IMR-90 (cell line): Measurements from ENCODE around the gene NOTCH2. TPM values are rescaled to one million over a fixed set of nuclear protein-coding genes. Genes with fewer than 3 reads are reported as not detected.
"Not testable (repeated sequence)": the region's sequence is repeated elsewhere in the genome, so short reads cannot be mapped to it uniquely, and the experiment has no call there.

Source experiments
- ATAC-seq: fragments of 200-7000 bp; cut with Tn5 transposase; 2 replicates; pipeline ENCODE4 v1.9.1; 2020; ENCODE audit warnings: low read depth, mild to moderate bottlenecking, moderate library complexity
- BruUV-seq: library from RNA; stranded (reverse); fragments of 400-500 nt; replicated peaks from 2 replicates; lab custom pipeline; 2021; lab: Mats Ljungman, UMichigan
- CTCF ChIA-PET: fragments of 300-600 bp; formaldehyde crosslinking; extraction: SDS; loops from one replicate; lab custom pipeline; 2021; ENCODE audit warnings: antibody characterized with exemption; lab: Yijun Ruan, JAX
- POLR2A ChIA-PET: fragments of 300-600 bp; sonication (Branson Sonifier 250); formaldehyde crosslinking; loops from one replicate; lab custom pipeline; 2022; ENCODE audit warnings: antibody characterized with exemption; ENCODE audit not compliant: unreplicated experiment; lab: Charles Lee
- DNase-seq: peaks from one replicate; pipeline ENCODE4 v3.0.0; 2013
- H2AFZ ChIP-seq: replicated peaks from 2 replicates; pipeline ENCODE3; 2013; ENCODE audit warnings: low read length, mild to moderate bottlenecking; ENCODE audit not compliant: poor library complexity
- H2AK5ac ChIP-seq: 2 replicates; pipeline ENCODE4 v1.6.1; 2013; ENCODE audit warnings: low read depth, low read length, inconsistent platforms
- H2AK9ac ChIP-seq: replicated peaks from 2 replicates; pipeline ENCODE3; 2013; ENCODE audit warnings: mild to moderate bottlenecking, low read depth, low read length, moderate library complexity; ENCODE audit not compliant: poor library complexity
- H2BK120ac ChIP-seq: 2 replicates; pipeline ENCODE4 v1.6.1; 2013; ENCODE audit warnings: low read depth, low read length, inconsistent platforms
- H2BK15ac ChIP-seq: 3 replicates; pipeline ENCODE4 v1.6.1; 2013; ENCODE audit warnings: low read depth, low read length, inconsistent platforms
- H2BK20ac ChIP-seq: 2 replicates; pipeline ENCODE4 v1.6.1; 2013; ENCODE audit warnings: low read depth, mild to moderate bottlenecking, inconsistent platforms, low read length, moderate library complexity
- H2BK5ac ChIP-seq: 2 replicates; pipeline ENCODE4 v1.6.1; 2013; ENCODE audit warnings: mild to moderate bottlenecking, low read depth, low read length, inconsistent platforms; ENCODE audit not compliant: poor library complexity, severe bottlenecking
- H3K14ac ChIP-seq: replicated peaks from 2 replicates; pipeline ENCODE4 v1.6.1; 2013; ENCODE audit warnings: low read depth, low read length, inconsistent platforms
- H3K18ac ChIP-seq: 2 replicates; pipeline ENCODE4 v1.6.1; 2013; ENCODE audit warnings: low read depth, low read length, control low read depth
- H3K23ac ChIP-seq: 2 replicates; pipeline ENCODE4 v1.6.1; 2013; ENCODE audit warnings: low read depth, low read length, inconsistent platforms
- H3K27ac ChIP-seq: 2 replicates; pipeline ENCODE4 v1.5.1; 2013; ENCODE audit warnings: mild to moderate bottlenecking, control low read depth, low read length; ENCODE audit not compliant: insufficient read depth
- H3K27me3 ChIP-seq: 2 replicates; pipeline ENCODE4 v1.6.1; 2013; ENCODE audit warnings: low read length; ENCODE audit not compliant: control insufficient read depth, insufficient read depth
- H3K36me3 ChIP-seq: 2 replicates; pipeline ENCODE4 v1.6.1; 2013; ENCODE audit warnings: low read length, mixed read lengths; ENCODE audit not compliant: control insufficient read depth, insufficient read depth
- H3K4ac ChIP-seq: 2 replicates; pipeline ENCODE4 v1.6.1; 2013; ENCODE audit warnings: low read depth, low read length, inconsistent platforms
- H3K4me1 ChIP-seq: 2 replicates; pipeline ENCODE4 v1.6.1; 2013; ENCODE audit warnings: low read length, mixed read lengths; ENCODE audit not compliant: control insufficient read depth, insufficient read depth
- H3K4me2 ChIP-seq: 2 replicates; pipeline ENCODE4 v1.6.1; 2013; ENCODE audit warnings: low read depth, mild to moderate bottlenecking, control low read depth, low read length, moderate library complexity
- H3K4me3 ChIP-seq: 2 replicates; pipeline ENCODE4 v1.5.1; 2013; ENCODE audit warnings: low read depth, mild to moderate bottlenecking, control low read depth, low read length, moderate library complexity; ENCODE audit not compliant: insufficient read depth
- H3K56ac ChIP-seq: 2 replicates; pipeline ENCODE4 v1.6.1; 2013; ENCODE audit warnings: low read length, inconsistent platforms; ENCODE audit not compliant: insufficient read depth; ENCODE audit errors: extremely low read depth
- H3K79me1 ChIP-seq, 2 experiments: 2 replicates each; pipeline ENCODE4 v1.6.1; 2013; ENCODE audit warnings: low read length in 2 of 2, inconsistent platforms in 1 of 2, low read depth in 1 of 2
- H3K9ac ChIP-seq: 2 replicates; pipeline ENCODE4 v1.6.1; 2013; ENCODE audit warnings: low read depth, low read length, control low read depth
- H3K9me1 ChIP-seq: 2 replicates; pipeline ENCODE4 v1.6.1; 2013; ENCODE audit warnings: low read length, inconsistent platforms; ENCODE audit not compliant: insufficient read depth
- H3K9me3 ChIP-seq: 2 replicates; pipeline ENCODE4 v1.6.1; 2013; ENCODE audit warnings: low read length; ENCODE audit not compliant: control insufficient read depth, insufficient read depth
- H4K20me1 ChIP-seq: 2 replicates; pipeline ENCODE4 v1.6.1; 2013; ENCODE audit warnings: low read length, inconsistent platforms; ENCODE audit not compliant: insufficient read depth
- H4K5ac ChIP-seq: 2 replicates; pipeline ENCODE4 v1.6.1; 2013; ENCODE audit warnings: mild to moderate bottlenecking, low read depth, low read length, control low read depth
- H4K8ac ChIP-seq, 2 experiments: 2 replicates each; pipeline ENCODE4 v1.6.1; 2013; ENCODE audit warnings: low read depth in 2 of 2, low read length in 2 of 2, control low read depth in 1 of 2, inconsistent platforms in 1 of 2
- H4K91ac ChIP-seq: 2 replicates; pipeline ENCODE4 v1.6.1; 2013; ENCODE audit warnings: low read depth, low read length, inconsistent platforms; ENCODE audit not compliant: insufficient read depth
- whole genome bisulfite sequencing, 2 experiments: methylation state at CpG; one replicate each; pipeline versions ENCODE4 v1.1.5 to v1.1.7; 2013; ENCODE audit warnings: missing lambda C conversion rate in 2 of 2; ENCODE audit not compliant: insufficient read length in 1 of 2; ENCODE audit errors: extremely low coverage in 2 of 2; 5-methylcytosine and 5-hydroxymethylcytosine counted together
- dilution Hi-C: fragments of 300-500 bp; cut with HindIII; formaldehyde crosslinking; loops from one replicate; pipeline ENCODE4 v1.14.3; 2018; ENCODE audit warnings: low sequenced_read_pairs; ENCODE audit not compliant: unreplicated experiment
- in situ Hi-C: fragments of 300-500 bp; cut with MboI; formaldehyde crosslinking; loops from 3 replicates; pipeline ENCODE4 v1.14.3; 2019; ENCODE audit warnings: low sequenced_read_pairs, inconsistent platforms, mixed read lengths
- intact Hi-C: fragments of 100-400 bp; cut with micrococcal nuclease; formaldehyde crosslinking; loops from 2 replicates; pipeline ENCODE4 v1.10.0; 2022
- polyA plus RNA-seq, 3 experiments: library from polyadenylated mRNA; depleted of rRNA; stranded (reverse); fragments of >200 nt; gene quantifications; 2 replicates each; pipeline ENCODE4 v1.2.3, GENCODE V29; 2012; ENCODE audit warnings: low replicate concordance in 1 of 3
- total RNA-seq: library from RNA; depleted of rRNA; stranded (reverse); fragments of >200 nt; gene quantifications from 2 replicates; pipeline ENCODE4 v1.2.3, GENCODE V29; 2012

Gene NOTCH2
- total and polyA plus RNA-seq, 2 of the 4 experiments (the other 2 are of a cell fraction) = 40.4 to 131 TPM

DNA sequence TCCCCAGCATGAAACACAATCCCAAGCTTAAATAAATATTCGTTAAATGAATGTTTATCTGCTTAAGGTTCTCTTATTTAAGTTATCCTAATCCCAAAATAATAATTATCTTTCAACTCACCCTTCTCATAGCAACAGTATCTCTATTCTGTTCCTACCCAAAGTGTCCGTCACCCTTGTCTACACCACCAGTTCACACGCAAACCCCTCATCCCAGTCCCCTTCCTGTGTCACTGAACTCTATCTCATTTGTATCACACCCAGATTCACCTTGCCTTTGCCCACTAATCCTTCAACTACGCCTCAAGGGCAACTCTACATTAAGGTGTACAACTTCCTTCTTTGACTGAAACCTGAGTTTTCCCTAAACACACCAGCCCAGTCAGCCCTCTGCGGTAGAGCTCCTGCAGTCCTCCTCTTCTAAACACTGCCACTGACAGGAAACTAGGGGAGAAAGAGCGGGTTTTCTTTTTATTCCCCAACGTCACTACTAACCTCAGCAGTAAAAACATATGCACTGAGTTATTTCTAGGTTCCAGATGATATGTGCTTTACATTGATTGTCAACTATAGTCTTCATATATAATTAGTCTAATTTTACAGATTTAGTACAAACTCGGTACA lies 92.2 kb downstream of the NOTCH2 start:
- POLR2A ChIA-PET, H3K9ac ChIP-seq, H3K9me1 ChIP-seq, H3K14ac ChIP-seq, H4K91ac ChIP-seq, DNase-seq, H3K27me3 ChIP-seq, H3K18ac ChIP-seq, H3K23ac ChIP-seq, H2BK15ac ChIP-seq, H3K56ac ChIP-seq, H2AK9ac ChIP-seq, H2AFZ ChIP-seq, H3K9me3 ChIP-seq, BruUV-seq, H4K8ac ChIP-seq, H3K4me3 ChIP-seq, H3K4me2 ChIP-seq, H2AK5ac ChIP-seq, intact Hi-C loops, H3K27ac ChIP-seq, H2BK20ac ChIP-seq, H2BK5ac ChIP-seq, H3K4ac ChIP-seq, dilution Hi-C loops, H4K20me1 ChIP-seq, H3K4me1 ChIP-seq, H2BK120ac ChIP-seq, in situ Hi-C loops, H4K5ac ChIP-seq, ATAC-seq, H3K36me3 ChIP-seq: not testable (repeated sequence)
- no CpG with 5 or more reads among the region's 8 CpGs for WGBS, 2 experiments
- H3K79me1 ChIP-seq = peaks cover 56 to 65% of the 10 kb centered on the region in 2 experiments
- CTCF ChIA-PET = interaction anchor here (0.6 kb wide), 1 partner anchor 16 kb away, joined by 3 read pairs; no protein-coding TSS in a partner anchor

DNA sequence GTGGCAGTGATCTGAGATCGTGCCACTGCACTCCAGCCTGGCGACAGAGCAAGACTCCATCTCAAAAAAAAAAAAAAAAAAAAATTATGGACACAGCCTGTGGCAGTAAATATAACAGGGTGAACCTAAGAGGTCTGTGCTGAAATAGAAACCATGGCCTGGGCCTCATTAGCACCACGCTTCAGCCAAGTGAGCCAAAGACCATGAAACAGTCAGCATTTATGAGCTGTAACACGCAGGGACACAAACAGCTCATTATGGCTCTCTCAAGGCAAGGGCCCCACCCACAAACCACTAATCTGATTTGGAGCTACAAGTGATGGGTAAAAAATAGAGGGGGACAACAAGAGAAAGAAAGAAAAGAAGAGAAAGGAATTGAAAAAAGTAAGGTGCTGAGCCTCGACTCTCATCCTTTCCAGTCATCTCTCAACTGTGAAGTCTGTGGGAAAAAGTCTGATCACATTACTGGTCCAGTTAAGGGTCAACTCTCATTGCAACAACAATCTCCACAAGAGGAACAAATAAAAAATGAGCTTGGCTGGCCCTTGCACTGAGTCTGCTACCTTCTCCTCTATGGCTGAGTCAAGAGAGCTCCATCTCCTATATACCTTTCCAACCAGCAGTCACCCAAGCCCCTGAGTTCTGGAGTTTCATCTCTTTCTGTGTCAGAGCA lies 93.7 kb downstream of the NOTCH2 start:
- H3K9me3 ChIP-seq, H2AFZ ChIP-seq, H3K23ac ChIP-seq, H2BK15ac ChIP-seq, H4K91ac ChIP-seq, H3K4ac ChIP-seq, intact Hi-C loops, H3K4me3 ChIP-seq, H3K4me2 ChIP-seq, ATAC-seq, H3K27ac ChIP-seq, BruUV-seq, H3K9ac ChIP-seq, H3K56ac ChIP-seq, dilution Hi-C loops, POLR2A ChIA-PET, H4K20me1 ChIP-seq, CTCF ChIA-PET, H2BK5ac ChIP-seq, H2AK5ac ChIP-seq, H2AK9ac ChIP-seq, H3K14ac ChIP-seq, H3K27me3 ChIP-seq, H3K4me1 ChIP-seq, H3K18ac ChIP-seq, in situ Hi-C loops, H4K8ac ChIP-seq, H2BK120ac ChIP-seq, H4K5ac ChIP-seq, H2BK20ac ChIP-seq, DNase-seq: not testable (repeated sequence)
- Histone ChIP-seq H3K9me1 (peaks cover 16% of the 10 kb centered on the region), H3K36me3 (peaks cover 13% of the 10 kb centered on the region), H3K79me1 (peaks cover 62 to 71% of the 10 kb centered on the region in 2 experiments)
- no CpG with 5 or more reads among the region's 5 CpGs for WGBS, 2 experiments
